Nephron progenitor cell (in vitro differentiated cells): ENCODE results near the gene SPG7.

Source experiments
- DNase-seq: peaks from one replicate; pipeline ENCODE4 v3.0.0; 2021
- H3K27ac Mint-ChIP-seq: 2 replicates; pipeline ENCODE4 v1.8.0; 2021; ENCODE audit warnings: mild to moderate bottlenecking, moderate library complexity, mixed read lengths
- H3K27me3 Mint-ChIP-seq: 2 replicates; pipeline ENCODE4 v1.8.0; 2021; ENCODE audit warnings: mild to moderate bottlenecking, low read depth, mixed read lengths; ENCODE audit not compliant: poor library complexity
- H3K36me3 Mint-ChIP-seq: 2 replicates; pipeline ENCODE4 v1.8.0; 2021; ENCODE audit warnings: low read depth, mixed read lengths
- H3K4me1 Mint-ChIP-seq: 2 replicates; pipeline ENCODE4 v1.8.0; 2021; ENCODE audit warnings: mixed read lengths
- H3K4me3 Mint-ChIP-seq: 2 replicates; pipeline ENCODE4 v1.8.0; 2021; ENCODE audit warnings: mild to moderate bottlenecking, moderate library complexity, mixed read lengths
- H3K9me3 Mint-ChIP-seq: 2 replicates; pipeline ENCODE4 v1.8.0; 2021; ENCODE audit warnings: mild to moderate bottlenecking, moderate library complexity, mixed read lengths
- CTCF ChIP-seq: fragments of 200-600 bp; sonication (generic); IDR thresholded peaks from 2 replicates; pipeline ENCODE4 v1.5.0; 2021; ENCODE audit warnings: antibody characterized with exemption

The SPG7 gene

GRCh38 chr16:89495121-89495520, 13.1 kb upstream of the SPG7 start:
- Mint-ChIP-seq H3K36me3 (no peaks in the 10 kb centered on the region), H3K27me3 (peaks cover 2% of the 10 kb centered on the region), H3K4me1 (peaks cover 53% of the 10 kb centered on the region), H3K4me3 (peak overlapping the region; percentile 14), H3K9me3 (no peaks in the 10 kb centered on the region), H3K27ac (peak overlapping the region; percentile 68)
- DNase-seq, result peak; percentile 47
- no peak for TF ChIP-seq CTCF

GRCh38 chr16:89498839-89499238, 9.4 kb upstream of the SPG7 start:
- H3K36me3 Mint-ChIP-seq, result no peaks in the 10 kb centered on the region
- no peak for TF ChIP-seq CTCF
- no peaks in the 10 kb centered on the region for H3K9me3 Mint-ChIP-seq
- H3K4me1 Mint-ChIP-seq, result peaks cover 28% of the 10 kb centered on the region
- no peaks in the 10 kb centered on the region for H3K27me3 Mint-ChIP-seq
- peak overlapping the region; percentile 57 for H3K27ac Mint-ChIP-seq
- peak; percentile 53 for DNase-seq
- no peak overlapping the region for H3K4me3 Mint-ChIP-seq

- TF ChIP-seq CTCF, result no peak
- Mint-ChIP-seq H3K9me3 (no peaks in the 10 kb centered on the region), H3K4me1 (peaks cover 20% of the 10 kb centered on the region), H3K27ac (no peak overlapping the region), H3K27me3 (no peaks in the 10 kb centered on the region), H3K4me3 (no peak overlapping the region), H3K36me3 (no peaks in the 10 kb centered on the region)
- no peak for DNase-seq
Measured at GRCh38 chr16:89499767-89500166, 8.4 kb upstream of the SPG7 start.

- DNase-seq, result no peak
- TF ChIP-seq CTCF, result no peak
- Mint-ChIP-seq H3K27ac (no peak overlapping the region), H3K4me3 (no peak overlapping the region), H3K27me3 (no peaks in the 10 kb centered on the region), H3K9me3 (no peaks in the 10 kb centered on the region), H3K4me1 (peaks cover 34% of the 10 kb centered on the region), H3K36me3 (no peaks in the 10 kb centered on the region)
Measured at GRCh38 chr16:89502081-89502843, 5.9 kb upstream of the SPG7 start.

GRCh38 chr16:89504091-89504490, 4.1 kb upstream of the SPG7 start:
- H3K27me3 Mint-ChIP-seq, result no peaks in the 10 kb centered on the region
- DNase-seq, result no peak
- no peaks in the 10 kb centered on the region for H3K9me3 Mint-ChIP-seq
- H3K4me1 Mint-ChIP-seq, result peaks cover 23% of the 10 kb centered on the region
- H3K4me3 Mint-ChIP-seq, result no peak overlapping the region
- no peaks in the 10 kb centered on the region for H3K36me3 Mint-ChIP-seq
- TF ChIP-seq CTCF, result no peak
- H3K27ac Mint-ChIP-seq, result no peak overlapping the region
